IMR-90 (cell line): Measurements from ENCODE around the gene RALGPS1. TPM values are rescaled to one million over a fixed set of nuclear protein-coding genes. Genes with fewer than 3 reads are reported as not detected.

ENCODE experiments used
- ATAC-seq: fragments of 200-7000 bp; cut with Tn5 transposase; 2 replicates; pipeline ENCODE4 v1.9.1; 2020; ENCODE audit warnings: low read depth, mild to moderate bottlenecking, moderate library complexity
- BruUV-seq: library from RNA; stranded (reverse); fragments of 400-500 nt; replicated peaks from 2 replicates; lab custom pipeline; 2021; lab: Mats Ljungman, UMichigan
- CTCF ChIA-PET: fragments of 300-600 bp; formaldehyde crosslinking; extraction: SDS; loops from one replicate; lab custom pipeline; 2021; ENCODE audit warnings: antibody characterized with exemption; lab: Yijun Ruan, JAX
- POLR2A ChIA-PET: fragments of 300-600 bp; sonication (Branson Sonifier 250); formaldehyde crosslinking; loops from one replicate; lab custom pipeline; 2022; ENCODE audit warnings: antibody characterized with exemption; ENCODE audit not compliant: unreplicated experiment; lab: Charles Lee
- DNase-seq: peaks from one replicate; pipeline ENCODE4 v3.0.0; 2013
- H2AFZ ChIP-seq: replicated peaks from 2 replicates; pipeline ENCODE3; 2013; ENCODE audit warnings: low read length, mild to moderate bottlenecking; ENCODE audit not compliant: poor library complexity
- H2AK5ac ChIP-seq: 2 replicates; pipeline ENCODE4 v1.6.1; 2013; ENCODE audit warnings: low read depth, low read length, inconsistent platforms
- H2AK9ac ChIP-seq: replicated peaks from 2 replicates; pipeline ENCODE3; 2013; ENCODE audit warnings: mild to moderate bottlenecking, low read depth, low read length, moderate library complexity; ENCODE audit not compliant: poor library complexity
- H2BK120ac ChIP-seq: 2 replicates; pipeline ENCODE4 v1.6.1; 2013; ENCODE audit warnings: low read depth, low read length, inconsistent platforms
- H2BK15ac ChIP-seq: 3 replicates; pipeline ENCODE4 v1.6.1; 2013; ENCODE audit warnings: low read depth, low read length, inconsistent platforms
- H2BK20ac ChIP-seq: 2 replicates; pipeline ENCODE4 v1.6.1; 2013; ENCODE audit warnings: low read depth, mild to moderate bottlenecking, inconsistent platforms, low read length, moderate library complexity
- H2BK5ac ChIP-seq: 2 replicates; pipeline ENCODE4 v1.6.1; 2013; ENCODE audit warnings: mild to moderate bottlenecking, low read depth, low read length, inconsistent platforms; ENCODE audit not compliant: poor library complexity, severe bottlenecking
- H3K14ac ChIP-seq: replicated peaks from 2 replicates; pipeline ENCODE4 v1.6.1; 2013; ENCODE audit warnings: low read depth, low read length, inconsistent platforms
- H3K18ac ChIP-seq: 2 replicates; pipeline ENCODE4 v1.6.1; 2013; ENCODE audit warnings: low read depth, low read length, control low read depth
- H3K23ac ChIP-seq: 2 replicates; pipeline ENCODE4 v1.6.1; 2013; ENCODE audit warnings: low read depth, low read length, inconsistent platforms
- H3K27ac ChIP-seq: 2 replicates; pipeline ENCODE4 v1.5.1; 2013; ENCODE audit warnings: mild to moderate bottlenecking, control low read depth, low read length; ENCODE audit not compliant: insufficient read depth
- H3K27me3 ChIP-seq: 2 replicates; pipeline ENCODE4 v1.6.1; 2013; ENCODE audit warnings: low read length; ENCODE audit not compliant: control insufficient read depth, insufficient read depth
- H3K36me3 ChIP-seq: 2 replicates; pipeline ENCODE4 v1.6.1; 2013; ENCODE audit warnings: low read length, mixed read lengths; ENCODE audit not compliant: control insufficient read depth, insufficient read depth
- H3K4ac ChIP-seq: 2 replicates; pipeline ENCODE4 v1.6.1; 2013; ENCODE audit warnings: low read depth, low read length, inconsistent platforms
- H3K4me1 ChIP-seq: 2 replicates; pipeline ENCODE4 v1.6.1; 2013; ENCODE audit warnings: low read length, mixed read lengths; ENCODE audit not compliant: control insufficient read depth, insufficient read depth
- H3K4me2 ChIP-seq: 2 replicates; pipeline ENCODE4 v1.6.1; 2013; ENCODE audit warnings: low read depth, mild to moderate bottlenecking, control low read depth, low read length, moderate library complexity
- H3K4me3 ChIP-seq: 2 replicates; pipeline ENCODE4 v1.5.1; 2013; ENCODE audit warnings: low read depth, mild to moderate bottlenecking, control low read depth, low read length, moderate library complexity; ENCODE audit not compliant: insufficient read depth
- H3K56ac ChIP-seq: 2 replicates; pipeline ENCODE4 v1.6.1; 2013; ENCODE audit warnings: low read length, inconsistent platforms; ENCODE audit not compliant: insufficient read depth; ENCODE audit errors: extremely low read depth
- H3K79me1 ChIP-seq, 2 experiments: 2 replicates each; pipeline ENCODE4 v1.6.1; 2013; ENCODE audit warnings: low read length in 2 of 2, inconsistent platforms in 1 of 2, low read depth in 1 of 2
- H3K9ac ChIP-seq: 2 replicates; pipeline ENCODE4 v1.6.1; 2013; ENCODE audit warnings: low read depth, low read length, control low read depth
- H3K9me1 ChIP-seq: 2 replicates; pipeline ENCODE4 v1.6.1; 2013; ENCODE audit warnings: low read length, inconsistent platforms; ENCODE audit not compliant: insufficient read depth
- H3K9me3 ChIP-seq: 2 replicates; pipeline ENCODE4 v1.6.1; 2013; ENCODE audit warnings: low read length; ENCODE audit not compliant: control insufficient read depth, insufficient read depth
- H4K20me1 ChIP-seq: 2 replicates; pipeline ENCODE4 v1.6.1; 2013; ENCODE audit warnings: low read length, inconsistent platforms; ENCODE audit not compliant: insufficient read depth
- H4K5ac ChIP-seq: 2 replicates; pipeline ENCODE4 v1.6.1; 2013; ENCODE audit warnings: mild to moderate bottlenecking, low read depth, low read length, control low read depth
- H4K8ac ChIP-seq, 2 experiments: 2 replicates each; pipeline ENCODE4 v1.6.1; 2013; ENCODE audit warnings: low read depth in 2 of 2, low read length in 2 of 2, control low read depth in 1 of 2, inconsistent platforms in 1 of 2
- H4K91ac ChIP-seq: 2 replicates; pipeline ENCODE4 v1.6.1; 2013; ENCODE audit warnings: low read depth, low read length, inconsistent platforms; ENCODE audit not compliant: insufficient read depth
- BHLHE40 ChIP-seq: fragments of 150-350 bp; IDR thresholded peaks from 2 replicates; pipeline ENCODE4 v1.6.1; 2016; ENCODE audit warnings: mild to moderate bottlenecking, low read depth, low read length
- CEBPB ChIP-seq: IDR thresholded peaks from 2 replicates; pipeline ENCODE4 v1.6.1; 2012; ENCODE audit warnings: low read depth, low read length, improper control_type of control experiment
- CHD1 ChIP-seq: IDR thresholded peaks from 2 replicates; pipeline ENCODE4 v1.6.1; 2012; ENCODE audit warnings: low read depth, low read length, improper control_type of control experiment
- FOS ChIP-seq: fragments of 150-350 bp; IDR thresholded peaks from 2 replicates; pipeline ENCODE4 v1.6.1; 2016; ENCODE audit warnings: low read depth, low read length
- MAZ ChIP-seq: IDR thresholded peaks from 2 replicates; pipeline ENCODE4 v1.6.1; 2012; ENCODE audit warnings: low read depth, mild to moderate bottlenecking, low read length, improper control_type of control experiment, moderate library complexity, borderline replicate concordance
- NFE2L2 ChIP-seq: fragments of 150-350 bp; IDR thresholded peaks from 2 replicates; pipeline ENCODE4 v1.6.1; 2016; ENCODE audit warnings: low read depth, mild to moderate bottlenecking, low read length
- RAD21 ChIP-seq: IDR thresholded peaks from 2 replicates; pipeline ENCODE4 v1.6.1; 2012; ENCODE audit warnings: low read length, improper control_type of control experiment
- RFX5 ChIP-seq: IDR thresholded peaks from 2 replicates; pipeline ENCODE4 v1.8.0; 2012; ENCODE audit warnings: low read depth, mild to moderate bottlenecking, low read length, moderate library complexity
- SMC3 ChIP-seq: fragments of 150-350 bp; IDR thresholded peaks from 2 replicates; pipeline ENCODE4 v1.6.1; 2016; ENCODE audit warnings: low read depth, mild to moderate bottlenecking, antibody characterized with exemption, low read length, moderate library complexity
- WGBS, 2 experiments: methylation state at CpG; one replicate each; pipeline versions ENCODE4 v1.1.5 to v1.1.7; 2013; ENCODE audit warnings: missing lambda C conversion rate in 2 of 2; ENCODE audit not compliant: insufficient read length in 1 of 2; ENCODE audit errors: extremely low coverage in 2 of 2; 5-methylcytosine and 5-hydroxymethylcytosine counted together
- dilution Hi-C: fragments of 300-500 bp; cut with HindIII; formaldehyde crosslinking; loops from one replicate; pipeline ENCODE4 v1.14.3; 2018; ENCODE audit warnings: low sequenced_read_pairs; ENCODE audit not compliant: unreplicated experiment
- in situ Hi-C: fragments of 300-500 bp; cut with MboI; formaldehyde crosslinking; loops from 3 replicates; pipeline ENCODE4 v1.14.3; 2019; ENCODE audit warnings: low sequenced_read_pairs, inconsistent platforms, mixed read lengths
- intact Hi-C: fragments of 100-400 bp; cut with micrococcal nuclease; formaldehyde crosslinking; loops from 2 replicates; pipeline ENCODE4 v1.10.0; 2022
- polyA plus RNA-seq, 3 experiments: library from polyadenylated mRNA; depleted of rRNA; stranded (reverse); fragments of >200 nt; gene quantifications; 2 replicates each; pipeline ENCODE4 v1.2.3, GENCODE V29; 2012; ENCODE audit warnings: low replicate concordance in 1 of 3
- total RNA-seq: library from RNA; depleted of rRNA; stranded (reverse); fragments of >200 nt; gene quantifications from 2 replicates; pipeline ENCODE4 v1.2.3, GENCODE V29; 2012
- TF ChIP-seq, protein P1 (sequence below): fragments of 150-350 bp; IDR thresholded peaks from 2 replicates; pipeline ENCODE4 v1.6.1; 2017; ENCODE audit warnings: mild to moderate bottlenecking, antibody characterized with exemption, low read length, low read depth

RALGPS1 gene
- total and polyA plus RNA-seq, 2 of the 4 experiments (the other 2 are of a cell fraction), result 0.90 to 2.8 TPM

DNA sequence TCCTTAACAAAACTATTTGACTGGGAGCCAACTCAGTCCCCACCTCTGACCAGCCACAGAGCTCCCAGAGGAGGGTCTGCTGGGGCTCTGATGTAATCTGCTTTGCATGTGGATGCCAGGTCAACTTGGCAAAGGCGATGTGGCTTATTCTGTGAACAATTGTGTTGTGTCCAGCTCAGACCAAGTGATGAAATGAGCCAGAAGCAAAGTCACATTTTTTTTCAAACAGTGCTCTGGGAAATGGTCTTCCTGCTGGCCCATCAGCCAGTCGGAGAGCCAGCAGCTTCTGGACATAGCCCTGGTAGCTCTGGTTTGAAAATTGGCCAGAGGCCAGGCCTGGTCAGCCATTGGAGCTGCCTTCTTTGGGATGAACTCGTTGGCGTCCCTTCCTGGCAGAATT lies 121.4 kb downstream of the RALGPS1 start:
- Histone ChIP-seq H3K14ac (no peak overlapping the region), H3K4me2 (no peak overlapping the region), H2BK120ac (no peak overlapping the region), H3K4me3 (no peak overlapping the region), H2BK20ac (no peak overlapping the region), H3K27me3 (no peaks in the 10 kb centered on the region), H2BK15ac (no peak overlapping the region), H3K36me3 (no peaks in the 10 kb centered on the region), H3K56ac (no peak overlapping the region), H3K4me1 (peaks cover 8% of the 10 kb centered on the region; the same call in 1 of the 2 replicates), H2AK9ac (no peak overlapping the region), H2AK5ac (no peak overlapping the region), H3K79me1 (no peaks in the 10 kb centered on the region), H4K91ac (no peak overlapping the region), H3K23ac (no peak overlapping the region), H2AFZ (no peak overlapping the region), H3K27ac (peak overlapping the region; percentile 14; the same call in 1 of the 2 replicates), H3K9ac (no peak overlapping the region), H4K8ac (no peak overlapping the region), H3K18ac (0 out of 2 replicates have a peak overlapping the region, but pooled peaks have one; percentile 3), H3K9me1 (peaks cover 9% of the 10 kb centered on the region; the same call in 1 of the 2 replicates), H4K20me1 (no peaks in the 10 kb centered on the region), H2BK5ac (no peak overlapping the region), H4K5ac (no peak overlapping the region), H3K9me3 (no peaks in the 10 kb centered on the region), H3K4ac (no peak overlapping the region)
- ChIA-PET POLR2A (interaction anchor here (0.5 to 0.6 kb wide), 2 partner anchors 10 to 48 kb away, joined by 5 to 7 read pairs; no protein-coding TSS in a partner anchor), CTCF (interaction anchor here (1.9 kb wide), 1 partner anchor 9 kb away, joined by 5 read pairs; no protein-coding TSS in a partner anchor)
- intact Hi-C loops, result no loop called here
- BruUV-seq, result no TSS peak
- no peak for ATAC-seq
- WGBS, 2 experiments, result 22% methylated on average over 1 of the region's 4 CpGs; no CpG with 5 or more reads in 1 of the 2 experiments
- dilution Hi-C loops, result no loop called here
- TF ChIP-seq BHLHE40 (no peak), NFE2L2 (no peak), MAZ (no peak), RAD21 (no peak), SMC3 (no peak), CHD1 (no peak), FOS (no peak), RFX5 (no peak), CEBPB (no peak)
- TF ChIP-seq, protein P1, sequence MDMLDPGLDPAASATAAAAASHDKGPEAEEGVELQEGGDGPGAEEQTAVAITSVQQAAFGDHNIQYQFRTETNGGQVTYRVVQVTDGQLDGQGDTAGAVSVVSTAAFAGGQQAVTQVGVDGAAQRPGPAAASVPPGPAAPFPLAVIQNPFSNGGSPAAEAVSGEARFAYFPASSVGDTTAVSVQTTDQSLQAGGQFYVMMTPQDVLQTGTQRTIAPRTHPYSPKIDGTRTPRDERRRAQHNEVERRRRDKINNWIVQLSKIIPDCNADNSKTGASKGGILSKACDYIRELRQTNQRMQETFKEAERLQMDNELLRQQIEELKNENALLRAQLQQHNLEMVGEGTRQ, result no peak
- DNase-seq, result no peak
- in situ Hi-C loops, result no loop called here
